ENCODE data around the gene CABLES1.
"Not testable (repeated sequence)": the region's sequence is repeated elsewhere in the genome, so short reads cannot be mapped to it uniquely, and the experiment has no call there.

The CABLES1 gene

DNA sequence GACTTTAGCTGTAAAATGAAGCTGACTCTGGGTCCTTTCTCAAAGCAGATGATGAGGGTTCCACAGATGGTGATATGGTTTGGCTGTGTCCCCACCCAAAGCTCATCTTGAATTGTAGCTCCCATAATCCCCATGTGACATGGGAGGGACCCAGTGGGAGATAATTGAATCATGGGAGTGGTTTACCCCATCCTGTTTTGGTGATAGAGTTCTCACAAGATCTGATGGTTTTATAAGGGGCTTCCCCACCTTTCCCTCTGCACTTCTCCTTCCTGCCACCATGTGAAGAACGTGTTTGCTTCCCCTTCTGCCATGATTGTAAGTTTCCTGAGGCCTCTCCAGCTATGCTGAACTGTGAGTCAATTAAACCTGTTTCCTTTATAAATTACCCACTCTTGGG is 133.8 kb downstream of the CABLES1 start:
- DNase-seq (ENCODE audit: low read depth) = not testable (repeated sequence)

DNA sequence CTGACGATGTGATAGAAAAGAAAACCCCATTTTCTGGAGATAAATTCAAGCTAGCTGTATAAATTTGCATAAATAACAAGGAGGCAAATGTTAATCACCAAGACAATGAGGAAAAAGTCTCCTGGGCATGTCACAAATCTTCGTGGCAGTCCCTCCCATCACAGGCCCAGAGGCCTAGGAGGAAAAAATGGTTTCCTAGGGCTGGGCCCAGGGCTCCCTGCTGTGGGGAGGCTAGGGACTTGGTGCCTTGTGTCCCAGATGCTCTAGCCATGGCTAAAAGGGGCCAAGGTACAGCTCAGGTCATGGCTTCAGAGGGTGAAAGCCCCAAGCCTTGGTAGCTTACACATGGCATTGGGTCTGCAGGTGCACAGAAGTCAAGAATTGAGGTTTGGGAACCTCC is 134.6 kb downstream of the CABLES1 start:
- no peak for DNase-seq (ENCODE audit: low read depth)

DNA sequence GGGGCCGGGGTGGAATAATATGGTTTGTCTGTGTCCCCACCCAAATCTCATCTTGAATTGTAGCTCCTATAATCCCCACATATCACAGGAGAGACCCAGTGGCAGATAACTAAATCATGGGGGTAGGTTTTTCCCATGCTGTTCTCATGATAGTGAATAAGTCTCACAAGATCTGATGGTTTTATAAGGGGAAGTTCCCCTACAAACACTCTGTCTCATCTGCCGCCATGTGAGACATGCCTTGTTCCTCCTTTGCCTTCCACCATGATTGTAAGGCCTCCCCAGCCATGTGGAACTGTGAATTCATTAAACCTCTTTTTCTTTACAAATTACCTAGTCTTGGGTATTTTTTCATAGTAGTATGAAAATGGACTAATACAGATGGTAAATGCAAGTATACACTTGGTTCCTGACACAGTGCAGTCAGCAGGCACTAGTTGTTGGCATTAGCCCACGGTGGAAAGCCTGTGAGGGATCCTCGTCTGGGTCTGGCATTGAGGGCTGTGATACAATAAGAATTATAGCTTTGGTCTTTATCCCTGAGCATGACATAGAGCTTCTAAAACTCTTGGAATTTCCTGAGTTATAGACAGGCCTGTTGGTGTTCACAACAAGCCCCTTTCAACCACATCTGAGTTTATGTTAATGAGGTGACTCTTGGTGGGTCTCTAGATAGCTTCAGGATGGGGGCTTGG is 135.8 kb downstream of the CABLES1 start:
- DNase-seq (ENCODE audit: low read depth) = no peak

DNA sequence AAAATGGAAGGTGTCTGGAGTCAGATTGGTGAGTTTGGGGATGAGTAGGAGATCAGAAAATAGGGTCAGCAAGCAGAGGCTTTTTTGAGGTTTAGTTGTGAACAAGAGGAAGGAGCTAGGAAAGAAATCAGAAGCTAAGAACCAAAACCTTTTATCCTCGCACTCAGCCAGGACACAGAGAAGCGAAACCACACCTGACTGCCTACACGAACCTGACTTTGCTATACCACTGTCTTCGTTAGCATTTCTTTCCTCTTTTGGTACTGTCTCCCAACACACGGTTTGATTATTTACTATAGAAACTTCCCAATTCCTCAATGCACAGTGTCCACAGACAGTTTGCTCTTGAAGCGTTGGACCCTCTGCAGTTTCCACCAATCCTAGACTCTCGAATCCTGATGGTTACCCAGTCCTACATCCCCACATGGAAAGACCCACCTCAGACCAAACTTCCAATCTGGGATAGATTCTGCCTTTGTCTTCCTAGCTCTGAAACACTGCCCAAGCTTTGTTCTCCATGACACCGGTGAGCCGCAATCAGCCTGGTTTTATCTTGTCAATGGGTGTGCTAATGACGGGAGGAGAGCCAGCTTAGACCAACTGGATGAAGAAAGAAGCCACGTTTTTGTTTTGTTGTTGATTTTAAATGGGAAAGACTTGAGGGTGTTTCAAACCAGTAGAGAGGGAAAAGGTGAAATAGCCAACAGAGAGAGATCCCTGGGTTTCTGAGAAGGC is 137.4 kb downstream of the CABLES1 start:
- no peak for DNase-seq (ENCODE audit: low read depth)

DNA sequence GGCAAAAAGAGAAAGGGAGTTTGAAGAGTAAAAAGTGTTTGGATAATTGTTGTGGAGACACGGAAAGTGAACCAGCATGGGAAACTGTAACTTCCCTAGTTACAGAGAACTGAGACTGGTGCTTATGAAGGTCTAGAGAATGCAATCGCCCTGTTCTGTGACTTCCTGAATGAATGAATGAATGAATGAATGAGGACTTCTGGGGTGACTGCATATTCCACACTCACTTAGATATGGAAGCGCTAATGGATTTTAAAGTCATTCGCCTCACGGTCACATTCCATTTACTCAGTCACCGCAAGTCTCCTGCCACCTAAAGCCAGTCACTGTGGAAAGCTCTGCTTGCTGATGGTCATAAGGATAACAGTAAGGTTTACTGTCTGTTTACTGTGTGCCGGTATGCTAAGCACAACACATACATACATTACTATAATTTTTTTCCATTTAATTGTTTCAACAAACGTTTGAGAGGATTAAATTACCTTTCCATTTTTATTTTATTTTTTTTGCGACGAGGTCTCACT is 138.2 kb downstream of the CABLES1 start:
- no peak for DNase-seq (ENCODE audit: low read depth)

DNA sequence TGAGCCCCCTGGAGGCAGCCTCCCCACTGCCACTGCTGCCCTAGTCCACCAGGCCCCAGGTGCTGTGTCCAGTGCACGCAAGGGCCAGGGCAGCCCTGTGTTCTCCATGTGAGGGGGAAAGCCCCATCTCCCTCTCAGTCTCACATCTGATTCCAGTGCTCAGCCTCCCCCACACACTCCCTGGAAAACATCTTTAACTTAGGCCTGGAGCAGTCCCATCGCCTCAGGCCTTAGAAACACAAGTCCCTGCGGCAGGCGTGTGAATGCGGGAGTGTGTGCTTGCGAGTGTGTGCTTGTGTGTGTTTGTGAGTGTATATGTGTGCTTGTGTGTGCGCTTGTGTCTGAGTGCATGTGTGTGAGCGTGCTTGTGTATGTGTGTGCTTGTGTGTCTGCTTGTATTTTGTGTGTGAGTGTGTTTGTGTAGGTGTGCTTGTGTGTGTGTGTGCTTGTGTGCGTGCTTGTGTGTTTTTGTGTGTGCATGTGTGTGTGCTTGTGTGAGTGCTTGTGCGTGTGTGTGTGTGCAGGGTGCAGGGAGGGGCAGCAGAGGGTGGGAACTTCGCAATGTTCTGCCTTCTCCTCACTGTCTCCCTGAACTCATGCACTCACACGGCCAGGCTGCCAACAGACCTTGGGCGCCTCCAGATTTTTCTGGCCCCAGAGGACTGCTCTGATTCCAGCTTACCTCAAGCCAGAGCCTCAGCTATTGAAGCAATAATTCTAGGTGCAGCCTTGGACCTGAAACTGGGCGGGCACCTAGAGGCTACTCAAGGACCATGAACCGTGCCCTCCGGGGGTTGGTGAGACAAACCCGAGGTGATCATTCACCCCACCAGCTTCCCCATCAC is 139.6 kb downstream of the CABLES1 start:
- DNase-seq (ENCODE audit: low read depth) = no peak

DNA sequence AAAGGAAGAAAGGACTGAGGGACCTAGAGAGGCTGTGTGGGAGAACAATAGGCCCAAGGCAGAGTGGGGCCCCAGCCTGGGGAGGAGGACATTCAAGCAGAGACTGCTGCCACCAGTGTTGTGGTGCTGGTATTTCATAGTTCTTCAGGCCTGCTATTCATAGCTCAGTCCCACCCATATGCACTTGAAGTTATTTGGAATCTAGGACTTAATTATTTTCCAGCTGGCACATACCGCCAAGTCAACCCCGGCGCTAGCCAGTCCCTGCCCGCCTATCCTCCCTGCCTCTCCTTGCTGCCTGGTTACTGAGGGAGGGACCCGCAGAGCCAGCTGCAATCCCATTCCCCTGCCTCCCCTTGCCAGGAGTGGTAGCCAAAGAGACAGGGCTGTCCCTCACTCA is 141.2 kb downstream of the CABLES1 start:
- DNase-seq (ENCODE audit: low read depth) = peak; percentile 25

DNA sequence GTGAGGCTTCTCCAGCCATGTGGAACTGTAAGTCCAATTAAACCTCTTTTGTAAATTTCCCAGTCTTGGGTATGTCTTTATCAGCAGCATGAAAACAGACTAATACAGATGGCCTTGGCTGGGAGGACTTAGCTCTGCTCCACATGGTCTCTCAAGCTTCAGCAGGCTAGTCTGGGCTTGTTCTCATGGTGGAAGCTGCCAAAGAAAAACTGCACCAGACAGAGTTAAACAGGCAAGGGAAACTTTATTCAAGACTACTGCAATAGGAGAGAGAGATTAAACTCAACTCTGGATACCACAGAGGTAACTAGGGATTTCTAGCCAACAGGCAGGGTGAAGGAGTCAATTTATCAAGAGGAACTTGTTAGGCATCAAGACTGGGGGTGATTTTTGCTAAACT is 142.1 kb downstream of the CABLES1 start:
- DNase-seq (ENCODE audit: low read depth) = no peak

DNA sequence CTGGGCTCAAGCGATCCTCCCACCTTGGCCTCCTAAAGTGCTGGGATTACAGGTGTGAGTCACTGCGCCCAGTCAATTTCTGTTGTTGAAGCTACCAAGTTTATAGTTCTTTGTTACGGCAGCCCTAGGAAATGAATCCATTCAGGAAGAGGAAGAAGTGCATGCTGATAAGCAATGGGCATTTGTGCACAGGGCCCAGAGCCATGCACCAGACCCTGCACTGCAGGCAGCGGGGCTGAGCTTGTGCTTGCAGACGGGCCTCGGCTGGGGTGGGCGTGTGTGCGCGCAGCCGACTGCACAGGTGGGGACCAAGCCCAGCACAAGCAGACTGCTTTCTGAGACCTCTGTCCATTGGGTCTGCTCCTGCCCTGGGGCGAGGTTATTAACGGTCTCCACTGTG is 144.6 kb downstream of the CABLES1 start:
- DNase-seq (ENCODE audit: low read depth) = no peak

DNA sequence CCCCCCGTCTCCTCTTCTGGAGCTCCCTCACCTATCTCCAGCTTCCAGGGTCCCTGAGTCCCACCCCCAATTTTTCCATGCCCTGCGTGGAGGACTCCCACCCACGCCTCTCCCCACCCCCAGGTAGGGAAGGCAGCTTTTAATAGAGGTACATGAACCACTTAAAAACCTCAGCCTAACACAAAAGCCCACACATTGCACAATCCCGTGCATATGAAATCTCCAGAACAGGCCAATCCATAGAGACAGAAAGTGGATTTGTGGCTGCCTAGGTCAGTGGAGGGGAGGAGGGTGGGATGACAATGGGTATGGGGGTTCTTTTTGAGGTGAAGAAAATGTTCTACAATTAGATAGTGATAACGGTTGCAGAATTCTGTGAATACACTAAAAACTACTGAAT is 145.6 kb downstream of the CABLES1 start:
- no peak for DNase-seq (ENCODE audit: low read depth)

DNA sequence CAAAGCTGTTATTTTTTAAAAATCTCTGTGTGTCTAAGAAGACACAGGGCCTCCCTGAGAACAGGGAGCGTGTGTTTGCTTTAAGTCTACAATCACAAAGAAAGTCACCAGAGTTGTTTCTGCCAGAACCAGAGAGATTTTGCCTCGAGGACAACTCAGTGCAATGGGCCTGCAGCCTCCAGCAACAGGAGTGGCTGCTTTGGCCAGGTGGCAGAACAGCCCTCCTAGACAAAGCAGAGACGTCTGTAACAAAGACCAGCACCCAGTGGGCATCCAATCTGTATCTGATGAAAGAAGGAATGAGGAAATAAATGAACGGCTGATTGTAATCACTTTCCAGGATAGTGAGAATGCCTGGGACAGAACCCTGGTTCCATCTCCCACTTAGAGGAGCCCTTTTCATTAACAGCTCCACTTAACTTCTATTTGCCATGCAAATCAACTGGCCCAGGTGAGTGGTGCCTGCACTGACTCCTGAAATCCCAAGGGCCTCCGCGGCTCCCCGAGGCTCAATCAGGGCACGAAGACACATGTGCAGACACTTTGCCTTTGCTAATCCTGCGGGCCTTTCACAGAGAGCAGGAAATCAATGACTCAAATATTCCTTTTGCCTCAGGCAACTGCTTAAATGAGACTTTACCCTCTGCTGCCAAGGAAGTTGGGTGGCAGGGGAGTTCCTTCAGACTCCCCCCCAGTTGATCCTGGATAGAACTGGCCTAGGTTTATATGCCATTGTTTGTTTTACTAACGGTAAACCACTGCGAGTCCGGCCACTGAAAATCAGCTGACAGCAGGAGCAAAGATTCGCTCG is 146.5 kb downstream of the CABLES1 start:
- peak; percentile 94 for DNase-seq (ENCODE audit: low read depth)

DNA sequence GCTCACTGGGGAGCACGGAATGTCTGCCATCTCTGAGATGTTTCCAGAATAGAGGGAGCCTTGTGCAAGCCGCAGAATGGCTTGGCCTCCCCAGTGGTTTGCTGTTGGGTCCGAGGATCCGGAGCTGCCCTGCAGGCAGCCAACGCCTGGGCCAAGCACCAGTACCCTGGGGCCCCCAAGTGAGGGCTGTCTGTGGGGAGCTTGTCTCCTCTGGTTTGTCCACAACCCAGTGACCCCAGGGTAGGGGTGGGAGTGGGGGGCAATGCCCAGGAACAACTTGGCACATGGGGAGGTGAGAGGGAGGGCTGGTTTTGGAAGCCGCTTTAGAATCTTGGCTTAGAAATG is 147.1 kb downstream of the CABLES1 start:
- no peak for DNase-seq (ENCODE audit: low read depth)

DNA sequence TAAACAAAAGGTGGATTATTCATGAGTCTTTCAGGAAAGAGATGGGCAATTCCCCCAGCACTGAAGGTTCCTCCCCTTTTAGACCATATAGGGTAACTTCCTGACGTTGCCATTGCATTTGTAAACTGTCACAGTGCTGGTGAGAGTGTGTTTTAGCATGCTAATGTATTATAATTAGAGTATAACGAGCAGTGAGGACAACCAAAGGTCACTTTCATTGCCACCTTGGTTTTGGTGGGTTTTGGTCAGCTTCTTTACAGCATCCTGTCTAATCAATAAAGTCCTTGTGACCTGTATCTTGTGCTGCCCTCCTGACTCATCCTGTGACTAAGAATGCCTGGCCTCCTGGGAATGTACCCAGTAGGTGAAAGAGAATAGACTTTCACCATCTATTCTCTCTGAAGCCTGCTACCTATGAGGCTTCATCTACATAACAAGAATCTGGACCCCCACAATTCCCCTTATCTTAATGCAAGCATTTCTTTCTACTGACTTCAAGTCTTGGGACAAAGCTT is 148.7 kb downstream of the CABLES1 start:
- peak; percentile 49 for DNase-seq (ENCODE audit: low read depth)

DNA sequence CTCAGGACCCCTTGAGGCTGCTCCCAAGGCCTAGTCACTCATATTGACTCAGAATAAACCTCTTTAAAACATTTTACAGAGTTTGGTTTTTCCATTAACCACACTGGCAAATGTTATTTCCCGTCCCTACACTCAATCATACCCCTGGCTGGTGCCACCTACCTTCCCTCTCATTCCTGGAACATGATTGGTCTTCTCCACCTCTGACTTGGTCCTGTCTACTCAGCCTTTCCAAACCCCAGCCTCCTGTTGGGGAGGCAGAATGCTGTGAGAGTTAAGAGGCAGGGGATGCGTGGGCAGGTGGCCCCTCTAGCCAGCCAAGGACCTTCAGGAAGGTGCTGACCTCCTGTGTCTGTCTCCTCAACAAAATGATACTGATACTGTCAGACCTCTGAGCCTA is 149.3 kb downstream of the CABLES1 start:
- no peak for DNase-seq (ENCODE audit: low read depth)

DNA sequence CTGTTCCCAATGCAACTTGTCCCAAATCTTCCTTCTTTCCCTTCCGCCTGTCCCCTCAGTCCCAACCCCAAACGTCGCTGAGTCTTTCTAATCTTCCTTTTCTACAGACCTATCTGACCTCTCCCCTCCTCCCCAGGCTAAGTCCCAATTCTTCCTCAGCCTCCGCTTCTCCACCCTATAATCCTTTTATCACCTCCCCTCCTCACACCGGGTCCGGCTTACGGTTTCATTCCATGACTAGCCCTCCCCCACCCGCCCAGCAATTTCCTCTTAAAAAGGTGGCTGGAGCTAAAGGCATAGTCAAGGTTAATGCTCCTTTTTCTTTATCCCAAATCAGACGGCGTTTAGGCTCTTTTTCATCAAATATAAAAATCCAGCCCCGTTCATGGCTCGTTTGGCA is 150.3 kb downstream of the CABLES1 start:
- not testable (repeated sequence) for DNase-seq (ENCODE audit: low read depth)

DNA sequence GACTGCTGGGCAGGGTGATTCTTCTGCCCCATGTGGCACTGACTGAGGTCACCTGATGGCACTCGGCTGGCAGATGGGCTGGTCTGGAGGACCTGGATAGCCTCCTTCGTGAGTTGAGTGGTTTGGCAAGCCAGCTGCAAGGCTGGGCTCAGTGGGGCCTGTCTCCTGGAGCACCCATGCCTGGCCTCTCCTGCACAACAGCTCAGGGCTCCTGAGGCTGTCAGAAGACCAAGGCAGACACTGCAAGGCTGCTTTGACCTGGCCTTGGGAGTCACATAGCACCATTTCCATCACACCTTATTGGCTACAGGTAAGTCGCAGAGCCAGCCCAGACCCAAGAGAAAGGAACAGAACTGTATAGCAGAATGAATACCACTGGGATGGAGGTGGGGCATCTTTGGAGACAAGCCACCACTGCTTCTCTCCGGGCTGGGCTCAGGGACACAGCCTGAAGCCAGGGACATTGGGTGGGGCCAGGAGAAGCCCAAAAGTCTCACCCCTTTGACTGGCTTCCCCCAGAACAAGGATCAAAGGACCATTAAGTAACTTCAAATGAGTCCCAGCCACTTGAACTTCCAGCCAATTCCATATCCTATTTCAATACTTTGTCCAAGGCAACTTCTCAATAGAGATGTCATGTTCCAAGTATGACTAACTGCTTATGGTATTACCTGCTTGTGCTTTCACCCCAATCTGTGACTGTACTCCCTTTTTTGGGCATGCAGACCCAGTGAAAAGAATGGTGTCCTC is 156.3 kb downstream of the CABLES1 start:
- peak; percentile 83 for DNase-seq (ENCODE audit: low read depth)

DNA sequence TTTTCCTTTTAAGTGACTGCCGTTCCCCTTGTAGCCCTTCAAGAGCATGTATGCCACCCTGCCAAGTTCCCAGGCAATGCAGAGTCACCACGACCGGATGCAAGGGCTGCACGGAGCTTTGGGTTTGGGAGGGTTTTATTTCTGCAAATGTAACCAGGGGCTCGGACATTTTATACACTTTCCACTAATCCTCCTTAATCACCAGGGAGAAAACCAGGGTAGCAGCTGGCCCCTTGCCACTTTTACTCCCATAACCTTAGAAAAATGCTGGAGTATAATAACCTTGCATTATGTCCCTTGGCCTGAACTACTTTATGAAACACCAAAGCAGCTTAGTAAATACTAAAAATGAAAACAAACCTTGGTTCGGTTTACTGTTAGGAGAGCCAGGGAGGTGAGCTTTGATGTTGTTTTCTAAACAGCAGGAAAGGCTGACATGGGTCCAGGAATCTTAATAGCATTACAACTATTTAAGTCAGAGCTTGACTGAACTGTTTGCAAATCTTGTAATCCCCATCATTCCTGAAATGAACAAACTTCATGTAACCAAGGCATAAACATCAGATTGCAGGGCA is 165.0 kb downstream of the CABLES1 start:
- DNase-seq (ENCODE audit: low read depth) = peak; percentile 24

DNA sequence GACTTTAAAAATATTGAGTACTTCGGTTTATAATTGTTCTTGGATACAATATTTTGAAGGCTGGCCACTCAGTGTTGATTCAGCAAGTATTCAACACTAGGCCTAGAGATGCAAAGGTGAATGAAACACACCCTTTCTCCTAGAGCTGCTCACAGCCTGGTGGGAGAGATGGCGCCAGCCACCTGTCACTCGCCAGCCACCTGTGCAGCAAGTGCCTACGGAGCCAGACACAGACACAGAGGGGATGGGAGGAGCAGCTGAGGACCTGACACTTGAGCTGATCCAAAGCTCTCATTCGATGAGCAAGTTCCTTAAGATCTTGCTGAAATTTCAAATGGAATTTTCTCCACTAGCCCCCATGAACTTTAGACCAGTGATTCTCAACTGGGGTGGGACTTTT is 166.7 kb downstream of the CABLES1 start:
- DNase-seq (ENCODE audit: low read depth) = no peak

DNA sequence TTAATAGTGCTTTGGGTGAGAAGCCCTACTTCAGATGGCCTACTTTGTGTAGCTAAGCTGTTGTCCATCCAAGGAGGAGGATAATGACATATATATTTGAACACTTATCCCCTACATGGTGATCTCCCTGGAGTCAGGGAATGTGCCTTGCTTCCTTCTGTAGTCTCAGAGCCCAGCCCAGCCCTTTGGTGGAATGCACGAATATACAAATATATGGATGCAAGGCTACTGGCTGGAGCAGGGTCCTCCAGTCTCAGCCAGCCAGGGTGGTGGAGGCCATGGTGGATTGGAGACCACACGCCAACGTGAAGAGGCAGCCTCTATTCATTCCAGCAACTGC is 167.2 kb downstream of the CABLES1 start:
- DNase-seq (ENCODE audit: low read depth) = no peak

DNA sequence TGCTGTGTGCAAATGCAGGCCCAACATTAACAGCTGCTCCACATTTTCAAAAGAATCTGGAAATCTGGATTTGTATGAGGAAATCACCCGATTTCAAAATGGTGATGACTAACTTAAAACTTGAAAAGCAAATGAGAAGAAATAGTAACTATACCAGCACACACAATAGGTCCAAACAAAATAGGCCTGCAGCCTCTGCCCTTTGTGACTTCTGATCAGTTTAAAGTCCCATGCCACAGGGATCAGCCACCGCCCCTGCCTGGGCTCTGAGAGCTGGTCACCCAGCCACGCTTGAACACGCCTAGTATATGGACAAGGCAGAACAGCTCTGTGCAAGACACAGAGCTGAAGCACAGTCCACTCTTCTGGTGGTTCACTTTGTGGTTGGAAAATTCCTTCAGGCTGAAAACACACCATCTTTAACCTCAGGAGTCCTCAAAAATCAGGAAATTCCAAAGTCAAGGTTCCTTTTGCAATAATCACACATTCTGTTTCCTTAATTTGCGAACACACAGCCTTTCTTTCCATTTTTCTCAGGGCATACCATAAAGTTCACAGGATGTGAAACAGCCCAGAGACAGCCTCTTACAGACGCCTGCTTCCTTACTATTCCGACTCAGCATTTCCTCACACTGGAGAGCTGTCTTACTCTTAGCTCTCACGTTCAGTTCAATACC is 167.7 kb downstream of the CABLES1 start:
- DNase-seq (ENCODE audit: low read depth) = peak; percentile 89
